GM23338 (cell line): ENCODE data around the gene OSBPL3. TPM values are rescaled to one million over a fixed set of nuclear protein-coding genes. Genes with fewer than 3 reads are reported as not detected.

ENCODE experiments used
- ATAC-seq: fragments of 200-7000 bp; cut with Tn5 transposase; 3 replicates; pipeline ENCODE4 v1.9.1; 2020
- DNase-seq: peaks from one replicate; pipeline ENCODE4 v3.0.0-alpha.2; 2015; ENCODE audit warnings: low spot score
- H2AFZ ChIP-seq: fragments of 200-600 bp; sonication (generic); 2 replicates; pipeline ENCODE4 v1.8.0; 2016; ENCODE audit warnings: antibody characterized with exemption, mild to moderate bottlenecking, moderate library complexity
- H3F3A ChIP-seq: fragments of 200-600 bp; sonication (generic); replicated peaks from 2 replicates; pipeline ENCODE4 v1.8.0; 2017; ENCODE audit warnings: antibody characterized with exemption, mixed run types, low read depth
- H3K27ac ChIP-seq: fragments of 200-600 bp; sonication (generic); 2 replicates; pipeline ENCODE4 v1.6.1; 2016; ENCODE audit warnings: low read depth
- H3K27me3 ChIP-seq: fragments of 200-600 bp; sonication (generic); 2 replicates; pipeline ENCODE4 v1.8.0; 2016; ENCODE audit warnings: mild to moderate bottlenecking, mixed run types, moderate library complexity; ENCODE audit not compliant: insufficient read depth
- H3K36me3 ChIP-seq: fragments of 200-600 bp; sonication (generic); 2 replicates; pipeline ENCODE4 v1.8.0; 2016; ENCODE audit warnings: mild to moderate bottlenecking; ENCODE audit not compliant: insufficient read depth
- H3K4me1 ChIP-seq: fragments of 200-600 bp; sonication (generic); 2 replicates; pipeline ENCODE4 v1.8.0; 2016; ENCODE audit warnings: mild to moderate bottlenecking, moderate library complexity; ENCODE audit not compliant: insufficient read depth
- H3K4me2 ChIP-seq: fragments of 200-600 bp; sonication (generic); 2 replicates; pipeline ENCODE4 v1.7.1; 2017; ENCODE audit warnings: mixed run types
- H3K4me3 ChIP-seq: fragments of 200-600 bp; sonication (generic); 2 replicates; pipeline ENCODE4 v1.6.1; 2016; ENCODE audit warnings: mixed run types
- H3K79me2 ChIP-seq: fragments of 200-600 bp; sonication (generic); replicated peaks from 2 replicates; pipeline ENCODE4 v1.8.0; 2017; ENCODE audit warnings: mild to moderate bottlenecking; ENCODE audit not compliant: insufficient read depth
- H3K9me2 ChIP-seq: fragments of 200-600 bp; sonication (generic); 2 replicates; pipeline ENCODE4 v1.8.0; 2017; ENCODE audit not compliant: insufficient read depth
- H4K20me1 ChIP-seq: fragments of 200-600 bp; sonication (generic); replicated peaks from 2 replicates; pipeline ENCODE4 v1.8.0; 2017; ENCODE audit warnings: mild to moderate bottlenecking; ENCODE audit not compliant: insufficient read depth
- H3K27ac Mint-ChIP-seq: 2 replicates; pipeline ENCODE4 v1.8.0; 2020; ENCODE audit warnings: inconsistent platforms, mild to moderate bottlenecking, moderate library complexity, mixed read lengths
- H3K27me3 Mint-ChIP-seq: 3 replicates; pipeline ENCODE4 v1.8.0; 2022; ENCODE audit warnings: low read depth, mild to moderate bottlenecking, moderate library complexity, mixed read lengths, inconsistent platforms; ENCODE audit not compliant: insufficient read depth, poor library complexity
- H3K36me3 Mint-ChIP-seq: 3 replicates; pipeline ENCODE4 v1.8.0; 2021; ENCODE audit warnings: low read depth, mild to moderate bottlenecking, inconsistent platforms, moderate library complexity, mixed read lengths
- H3K4me1 Mint-ChIP-seq: 3 replicates; pipeline ENCODE4 v1.8.0; 2020; ENCODE audit warnings: mild to moderate bottlenecking, inconsistent platforms, mixed read lengths
- H3K4me3 Mint-ChIP-seq: 3 replicates; pipeline ENCODE4 v1.8.0; 2021; ENCODE audit warnings: moderate library complexity, mild to moderate bottlenecking, inconsistent platforms, mixed read lengths
- H3K9me3 Mint-ChIP-seq: 3 replicates; pipeline ENCODE4 v1.8.0; 2020; ENCODE audit warnings: moderate library complexity, mild to moderate bottlenecking, inconsistent platforms, mixed read lengths
- CREB1 ChIP-seq: fragments of 250-450 bp; sonication (Bioruptor Pico); IDR thresholded peaks from 2 replicates; pipeline ENCODE4 v1.5.0; 2020; ENCODE audit warnings: low read depth, mild to moderate bottlenecking, moderate library complexity
- EZH2 ChIP-seq: fragments of 200-600 bp; sonication (generic); IDR thresholded peaks from one replicate; pipeline ENCODE4 v1.8.0; 2017; ENCODE audit warnings: antibody characterized with exemption, mild to moderate bottlenecking, low read depth; ENCODE audit not compliant: unreplicated experiment
- POLR2AphosphoS5 ChIP-seq: IDR thresholded peaks from 2 replicates; pipeline ENCODE4 v1.6.1; 2016; ENCODE audit warnings: antibody characterized with exemption, low read depth
- ZNF114 ChIP-seq: fragments of 250-450 bp; sonication (Bioruptor Pico); IDR thresholded peaks from 2 replicates; pipeline ENCODE4 v1.5.0; 2020; ENCODE audit warnings: mild to moderate bottlenecking, moderate library complexity
- ZNF331 ChIP-seq: fragments of 250-450 bp; sonication (Bioruptor Pico); IDR thresholded peaks from 2 replicates; pipeline ENCODE4 v1.5.0; 2020; ENCODE audit warnings: low read depth, mild to moderate bottlenecking, moderate library complexity
- polyA plus RNA-seq: library from polyadenylated mRNA; unstranded; fragments of >200 nt; fragmentation: Nextera tagmentation; extraction: Ambion mirVana; gene quantifications from 2 replicates; pipeline ENCODE4 v1.2.1, GENCODE V29; 2016
- total RNA-seq: library from RNA; depleted of rRNA; stranded (reverse); fragments of >200 nt; shearing (Covaris generic); gene quantifications from 2 replicates; pipeline ENCODE4 v1.2.3, GENCODE V29; 2014
- TF ChIP-seq, protein P1 (sequence below): IDR thresholded peaks from 2 replicates; pipeline ENCODE4 v1.6.1; 2016; ENCODE audit warnings: antibody characterized with exemption
- TF ChIP-seq, protein P2 (sequence below), 2 experiments: fragments of 200-600 bp in 1 of 2; sonication (generic) in 1 of 2; conservative IDR thresholded peaks; 2 replicates each; pipeline versions ENCODE4 v1.5.1 to v1.6.1; 2016 to 2017; ENCODE audit warnings: antibody characterized with exemption in 2 of 2, low read depth in 2 of 2, mild to moderate bottlenecking in 2 of 2, moderate library complexity in 1 of 2
- TF ChIP-seq, protein P3 (sequence below): IDR thresholded peaks from one replicate; pipeline ENCODE4 v1.6.1; 2018; ENCODE audit warnings: antibody characterized with exemption; ENCODE audit not compliant: unreplicated experiment

Gene OSBPL3
- total and polyA plus RNA-seq, 2 experiments from 2014 or later, result 7.2 to 15.7 TPM

DNA sequence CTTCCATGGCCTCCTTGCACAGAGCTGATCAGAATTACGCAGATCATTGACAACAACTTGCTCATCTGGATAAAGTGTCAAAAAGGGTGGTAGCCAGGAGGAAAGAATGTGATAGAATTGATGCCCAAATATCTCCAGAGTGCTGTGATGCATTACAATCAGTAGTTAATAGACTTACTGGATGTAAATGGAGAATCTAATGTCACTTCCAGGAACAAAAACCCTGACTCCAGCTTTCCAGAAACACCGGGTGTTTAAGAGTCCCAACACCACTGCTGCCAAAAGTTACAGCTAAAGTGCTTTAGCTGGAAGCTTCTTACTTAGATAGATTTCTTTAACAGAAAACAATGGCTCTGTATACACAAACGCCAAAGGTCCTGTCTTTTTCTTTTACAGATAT lies 25.7 kb upstream of the OSBPL3 start (continued):
- TF ChIP-seq, protein P1, sequence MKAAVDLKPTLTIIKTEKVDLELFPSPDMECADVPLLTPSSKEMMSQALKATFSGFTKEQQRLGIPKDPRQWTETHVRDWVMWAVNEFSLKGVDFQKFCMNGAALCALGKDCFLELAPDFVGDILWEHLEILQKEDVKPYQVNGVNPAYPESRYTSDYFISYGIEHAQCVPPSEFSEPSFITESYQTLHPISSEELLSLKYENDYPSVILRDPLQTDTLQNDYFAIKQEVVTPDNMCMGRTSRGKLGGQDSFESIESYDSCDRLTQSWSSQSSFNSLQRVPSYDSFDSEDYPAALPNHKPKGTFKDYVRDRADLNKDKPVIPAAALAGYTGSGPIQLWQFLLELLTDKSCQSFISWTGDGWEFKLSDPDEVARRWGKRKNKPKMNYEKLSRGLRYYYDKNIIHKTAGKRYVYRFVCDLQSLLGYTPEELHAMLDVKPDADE, result no peak

DNA sequence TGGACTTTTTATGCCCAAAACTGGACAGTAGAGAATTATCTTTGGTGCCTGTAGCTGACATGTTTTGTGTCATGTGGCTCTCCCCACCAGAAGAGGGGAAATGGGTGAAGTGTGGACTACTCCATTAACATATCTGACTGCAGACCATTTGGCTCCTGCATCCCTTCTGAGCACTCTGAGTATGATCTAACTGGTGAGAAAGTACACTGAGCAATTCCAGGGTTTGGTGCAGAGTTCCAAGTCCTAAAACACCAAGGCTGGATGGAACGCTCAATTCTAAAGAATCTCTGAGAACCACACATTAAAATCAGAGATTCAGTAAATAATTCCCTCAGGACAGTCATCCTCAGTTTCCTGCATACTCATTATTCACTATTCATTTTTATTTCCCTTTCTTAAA lies 22.8 kb upstream of the OSBPL3 start:
- Histone ChIP-seq H3K4me3 (no peak overlapping the region), H3K27me3 (no peaks in the 10 kb centered on the region), H3K79me2 (no peaks in the 10 kb centered on the region), H4K20me1 (no peaks in the 10 kb centered on the region), H3K36me3 (no peaks in the 10 kb centered on the region), H2AFZ (no peak overlapping the region), H3K27ac (no peak overlapping the region), H3K4me2 (no peak overlapping the region), H3K4me1 (peaks cover 8% of the 10 kb centered on the region), H3K9me2 (0 out of 2 replicates have a peak, but pooled peaks cover 7% of the 10 kb centered on the region), H3F3A (no peaks in the 10 kb centered on the region)
- Mint-ChIP-seq H3K4me3 (no peak overlapping the region), H3K4me1 (peaks cover 14% of the 10 kb centered on the region; the same call in 2 of the 3 replicates), H3K27ac (no peak overlapping the region), H3K27me3 (no peaks in the 10 kb centered on the region), H3K36me3 (peaks cover 2% of the 10 kb centered on the region; the same call in 2 of the 3 replicates), H3K9me3 (peaks cover 8% of the 10 kb centered on the region; the same call in 2 of the 3 replicates)
- ATAC-seq (no peak), DNase-seq (no peak)
- TF ChIP-seq ZNF114 (CRISPR knock-in tag) (no peak), ZNF331 (CRISPR knock-in tag) (no peak), POLR2AphosphoS5 (no peak), CREB1 (no peak), EZH2 (no peak)
- TF ChIP-seq, protein P2, sequence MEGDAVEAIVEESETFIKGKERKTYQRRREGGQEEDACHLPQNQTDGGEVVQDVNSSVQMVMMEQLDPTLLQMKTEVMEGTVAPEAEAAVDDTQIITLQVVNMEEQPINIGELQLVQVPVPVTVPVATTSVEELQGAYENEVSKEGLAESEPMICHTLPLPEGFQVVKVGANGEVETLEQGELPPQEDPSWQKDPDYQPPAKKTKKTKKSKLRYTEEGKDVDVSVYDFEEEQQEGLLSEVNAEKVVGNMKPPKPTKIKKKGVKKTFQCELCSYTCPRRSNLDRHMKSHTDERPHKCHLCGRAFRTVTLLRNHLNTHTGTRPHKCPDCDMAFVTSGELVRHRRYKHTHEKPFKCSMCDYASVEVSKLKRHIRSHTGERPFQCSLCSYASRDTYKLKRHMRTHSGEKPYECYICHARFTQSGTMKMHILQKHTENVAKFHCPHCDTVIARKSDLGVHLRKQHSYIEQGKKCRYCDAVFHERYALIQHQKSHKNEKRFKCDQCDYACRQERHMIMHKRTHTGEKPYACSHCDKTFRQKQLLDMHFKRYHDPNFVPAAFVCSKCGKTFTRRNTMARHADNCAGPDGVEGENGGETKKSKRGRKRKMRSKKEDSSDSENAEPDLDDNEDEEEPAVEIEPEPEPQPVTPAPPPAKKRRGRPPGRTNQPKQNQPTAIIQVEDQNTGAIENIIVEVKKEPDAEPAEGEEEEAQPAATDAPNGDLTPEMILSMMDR (conservative IDR thresholded peaks at IDR 0.05; ENCODE audit: low read depth in 2 of 2), result no peak
- TF ChIP-seq, protein P1, result no peak
- TF ChIP-seq, protein P3, sequence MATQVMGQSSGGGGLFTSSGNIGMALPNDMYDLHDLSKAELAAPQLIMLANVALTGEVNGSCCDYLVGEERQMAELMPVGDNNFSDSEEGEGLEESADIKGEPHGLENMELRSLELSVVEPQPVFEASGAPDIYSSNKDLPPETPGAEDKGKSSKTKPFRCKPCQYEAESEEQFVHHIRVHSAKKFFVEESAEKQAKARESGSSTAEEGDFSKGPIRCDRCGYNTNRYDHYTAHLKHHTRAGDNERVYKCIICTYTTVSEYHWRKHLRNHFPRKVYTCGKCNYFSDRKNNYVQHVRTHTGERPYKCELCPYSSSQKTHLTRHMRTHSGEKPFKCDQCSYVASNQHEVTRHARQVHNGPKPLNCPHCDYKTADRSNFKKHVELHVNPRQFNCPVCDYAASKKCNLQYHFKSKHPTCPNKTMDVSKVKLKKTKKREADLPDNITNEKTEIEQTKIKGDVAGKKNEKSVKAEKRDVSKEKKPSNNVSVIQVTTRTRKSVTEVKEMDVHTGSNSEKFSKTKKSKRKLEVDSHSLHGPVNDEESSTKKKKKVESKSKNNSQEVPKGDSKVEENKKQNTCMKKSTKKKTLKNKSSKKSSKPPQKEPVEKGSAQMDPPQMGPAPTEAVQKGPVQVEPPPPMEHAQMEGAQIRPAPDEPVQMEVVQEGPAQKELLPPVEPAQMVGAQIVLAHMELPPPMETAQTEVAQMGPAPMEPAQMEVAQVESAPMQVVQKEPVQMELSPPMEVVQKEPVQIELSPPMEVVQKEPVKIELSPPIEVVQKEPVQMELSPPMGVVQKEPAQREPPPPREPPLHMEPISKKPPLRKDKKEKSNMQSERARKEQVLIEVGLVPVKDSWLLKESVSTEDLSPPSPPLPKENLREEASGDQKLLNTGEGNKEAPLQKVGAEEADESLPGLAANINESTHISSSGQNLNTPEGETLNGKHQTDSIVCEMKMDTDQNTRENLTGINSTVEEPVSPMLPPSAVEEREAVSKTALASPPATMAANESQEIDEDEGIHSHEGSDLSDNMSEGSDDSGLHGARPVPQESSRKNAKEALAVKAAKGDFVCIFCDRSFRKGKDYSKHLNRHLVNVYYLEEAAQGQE, result no peak
